ENCODE data around the gene KLK10.

KLK10 gene

DNA sequence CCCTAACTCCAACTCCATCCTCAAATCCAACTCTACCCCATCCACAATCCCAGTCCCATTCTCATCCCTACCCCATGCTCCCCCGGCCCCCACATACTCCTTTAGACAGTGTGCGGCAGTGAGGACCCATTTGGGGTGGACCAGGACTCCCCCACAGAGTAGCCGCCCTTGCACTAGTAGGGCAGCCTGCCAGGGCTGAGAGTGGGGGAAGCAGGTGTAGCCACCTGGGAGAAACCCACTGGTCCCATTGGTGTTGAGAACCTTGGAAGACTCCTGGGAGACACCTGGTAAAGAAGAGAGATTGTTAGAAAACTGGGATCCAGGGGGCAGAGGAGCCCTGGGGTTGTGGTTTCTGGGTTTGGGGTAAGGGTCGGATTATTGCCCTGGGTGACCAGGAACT, 40.8 kb upstream of the KLK10 start:
- no peaks in the 10 kb centered on the region for H3K27me3 ChIP-seq (ENCODE audit: insufficient read depth, low read length, poor library complexity)
- H3K36me3 ChIP-seq (ENCODE audit: insufficient read depth, low read length) = no peaks in the 10 kb centered on the region
- no peaks in the 10 kb centered on the region for H4K20me1 ChIP-seq (ENCODE audit: insufficient read depth, low read length)
- TF ChIP-seq EZH2 (IDR thresholded peaks at IDR 0.05; ENCODE audit: borderline replicate concordance, low read depth, low read length, severe bottlenecking) = no peak
- TF ChIP-seq, protein P1, sequence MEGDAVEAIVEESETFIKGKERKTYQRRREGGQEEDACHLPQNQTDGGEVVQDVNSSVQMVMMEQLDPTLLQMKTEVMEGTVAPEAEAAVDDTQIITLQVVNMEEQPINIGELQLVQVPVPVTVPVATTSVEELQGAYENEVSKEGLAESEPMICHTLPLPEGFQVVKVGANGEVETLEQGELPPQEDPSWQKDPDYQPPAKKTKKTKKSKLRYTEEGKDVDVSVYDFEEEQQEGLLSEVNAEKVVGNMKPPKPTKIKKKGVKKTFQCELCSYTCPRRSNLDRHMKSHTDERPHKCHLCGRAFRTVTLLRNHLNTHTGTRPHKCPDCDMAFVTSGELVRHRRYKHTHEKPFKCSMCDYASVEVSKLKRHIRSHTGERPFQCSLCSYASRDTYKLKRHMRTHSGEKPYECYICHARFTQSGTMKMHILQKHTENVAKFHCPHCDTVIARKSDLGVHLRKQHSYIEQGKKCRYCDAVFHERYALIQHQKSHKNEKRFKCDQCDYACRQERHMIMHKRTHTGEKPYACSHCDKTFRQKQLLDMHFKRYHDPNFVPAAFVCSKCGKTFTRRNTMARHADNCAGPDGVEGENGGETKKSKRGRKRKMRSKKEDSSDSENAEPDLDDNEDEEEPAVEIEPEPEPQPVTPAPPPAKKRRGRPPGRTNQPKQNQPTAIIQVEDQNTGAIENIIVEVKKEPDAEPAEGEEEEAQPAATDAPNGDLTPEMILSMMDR (IDR thresholded peaks at IDR 0.05; ENCODE audit: borderline replicate concordance, extremely low read depth, low read length, poor library complexity, severe bottlenecking) = no peak
- H3K9me3 ChIP-seq (ENCODE audit: insufficient read depth, low read length, severe bottlenecking) = no peaks in the 10 kb centered on the region
- H3K79me2 ChIP-seq (ENCODE audit: insufficient read depth, low read length) = no peaks in the 10 kb centered on the region
- H3K27ac ChIP-seq (ENCODE audit: low read length) = no peak overlapping the region
- no peak overlapping the region for H3K4me3 ChIP-seq (ENCODE audit: low read depth in 1 of 2, low read length in 2 of 2)
- no peak overlapping the region for H3K4me2 ChIP-seq (ENCODE audit: insufficient read depth, low read length)
- DNase-seq = no peak
- H3K9ac ChIP-seq (ENCODE audit: low read depth, low read length) = no peak overlapping the region
- no peaks in the 10 kb centered on the region for H3K4me1 ChIP-seq (ENCODE audit: insufficient read depth, low read length)
- no peak for ATAC-seq (ENCODE audit: insufficient read depth, low read depth)
- H2AFZ ChIP-seq (ENCODE audit: low read depth, low read length) = no peak overlapping the region

DNA sequence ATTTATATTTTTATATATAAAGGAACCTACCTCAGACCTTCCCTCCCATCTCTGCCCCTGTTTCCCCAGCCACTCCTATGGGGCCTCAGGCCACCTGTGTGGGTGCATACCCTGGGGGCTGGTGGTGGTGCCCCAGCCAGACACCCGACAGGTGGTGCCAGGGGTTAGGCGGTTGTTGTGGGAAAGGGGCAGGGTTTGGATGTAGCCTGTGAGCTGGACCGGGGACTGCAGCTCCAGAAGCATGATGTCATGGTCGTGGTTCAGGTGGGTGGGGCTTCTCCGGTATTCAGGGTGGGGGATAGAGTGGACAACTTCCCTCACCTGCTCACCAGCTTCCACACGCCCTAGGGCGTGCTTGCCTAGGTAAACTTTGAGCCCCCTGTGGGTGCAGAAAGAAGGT, 40.2 kb upstream of the KLK10 start:
- H3K9ac ChIP-seq (ENCODE audit: low read depth, low read length) = no peak overlapping the region
- H2AFZ ChIP-seq (ENCODE audit: low read depth, low read length) = no peak overlapping the region
- no peak overlapping the region for H3K4me3 ChIP-seq (ENCODE audit: low read depth in 1 of 2, low read length in 2 of 2)
- no peaks in the 10 kb centered on the region for H3K4me1 ChIP-seq (ENCODE audit: insufficient read depth, low read length)
- H4K20me1 ChIP-seq (ENCODE audit: insufficient read depth, low read length) = no peaks in the 10 kb centered on the region
- H3K36me3 ChIP-seq (ENCODE audit: insufficient read depth, low read length) = no peaks in the 10 kb centered on the region
- H3K79me2 ChIP-seq (ENCODE audit: insufficient read depth, low read length) = no peaks in the 10 kb centered on the region
- TF ChIP-seq EZH2 (IDR thresholded peaks at IDR 0.05; ENCODE audit: borderline replicate concordance, low read depth, low read length, severe bottlenecking) = no peak
- TF ChIP-seq, protein P1 (IDR thresholded peaks at IDR 0.05; ENCODE audit: borderline replicate concordance, extremely low read depth, low read length, poor library complexity, severe bottlenecking) = no peak
- H3K27me3 ChIP-seq (ENCODE audit: insufficient read depth, low read length, poor library complexity) = no peaks in the 10 kb centered on the region
- H3K4me2 ChIP-seq (ENCODE audit: insufficient read depth, low read length) = no peak overlapping the region
- H3K27ac ChIP-seq (ENCODE audit: low read length) = no peak overlapping the region
- no peaks in the 10 kb centered on the region for H3K9me3 ChIP-seq (ENCODE audit: insufficient read depth, low read length, severe bottlenecking)
- ATAC-seq (ENCODE audit: insufficient read depth, low read depth) (no peak), DNase-seq (no peak)

DNA sequence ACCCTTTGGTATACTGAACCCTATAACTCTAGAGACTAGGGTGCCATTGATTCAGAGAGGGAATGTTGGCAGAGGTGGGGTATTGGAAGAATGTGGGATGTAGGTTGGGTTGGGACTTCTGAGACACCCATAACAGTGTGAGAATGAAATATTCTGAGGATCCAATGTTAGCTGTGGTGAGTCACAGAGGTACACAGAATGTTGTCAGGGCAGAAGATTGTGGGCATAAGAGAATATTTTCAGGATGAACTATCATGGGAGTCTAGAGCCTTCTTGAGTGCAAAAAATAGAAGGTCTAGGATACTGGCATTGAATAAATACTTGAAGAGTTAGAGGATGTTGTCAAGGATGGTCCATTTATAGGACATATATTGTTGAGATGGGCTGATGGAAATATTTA, 36.4 kb upstream of the KLK10 start:
- Histone ChIP-seq H3K36me3 (ENCODE audit: insufficient read depth, low read length) (no peaks in the 10 kb centered on the region), H3K79me2 (ENCODE audit: insufficient read depth, low read length) (no peaks in the 10 kb centered on the region), H3K9ac (ENCODE audit: low read depth, low read length) (no peak overlapping the region), H4K20me1 (ENCODE audit: insufficient read depth, low read length) (no peaks in the 10 kb centered on the region), H3K4me3 (ENCODE audit: low read depth in 1 of 2, low read length in 2 of 2) (no peak overlapping the region), H3K27ac (ENCODE audit: low read length) (no peak overlapping the region), H3K4me2 (ENCODE audit: insufficient read depth, low read length) (no peak overlapping the region), H3K4me1 (ENCODE audit: insufficient read depth, low read length) (no peaks in the 10 kb centered on the region), H3K27me3 (ENCODE audit: insufficient read depth, low read length, poor library complexity) (no peaks in the 10 kb centered on the region), H2AFZ (ENCODE audit: low read depth, low read length) (no peak overlapping the region), H3K9me3 (ENCODE audit: insufficient read depth, low read length, severe bottlenecking) (no peaks in the 10 kb centered on the region)
- no peak for TF ChIP-seq EZH2 (IDR thresholded peaks at IDR 0.05; ENCODE audit: borderline replicate concordance, low read depth, low read length, severe bottlenecking)
- TF ChIP-seq, protein P1 (IDR thresholded peaks at IDR 0.05; ENCODE audit: borderline replicate concordance, extremely low read depth, low read length, poor library complexity, severe bottlenecking) = no peak
- ATAC-seq (ENCODE audit: insufficient read depth, low read depth) = no peak
- DNase-seq = no peak

DNA sequence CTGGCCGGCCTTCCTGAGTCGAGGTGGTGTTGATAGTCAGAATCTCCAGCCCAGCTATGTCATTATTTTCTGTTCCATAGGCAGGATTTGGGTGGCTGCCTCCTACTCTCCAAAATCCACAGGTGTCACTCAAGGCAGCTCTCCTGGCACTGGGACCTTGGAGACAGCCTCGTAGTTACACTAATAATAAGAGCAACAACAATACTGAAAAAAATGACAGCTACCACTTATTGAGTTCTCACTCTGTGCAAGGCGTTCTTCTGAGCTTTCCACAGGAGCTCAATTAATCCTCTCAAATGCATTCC, 27.5 kb upstream of the KLK10 start:
- no peak overlapping the region for H3K4me2 ChIP-seq (ENCODE audit: insufficient read depth, low read length)
- H3K27ac ChIP-seq (ENCODE audit: low read length) = no peak overlapping the region
- H4K20me1 ChIP-seq (ENCODE audit: insufficient read depth, low read length) = no peaks in the 10 kb centered on the region
- H3K9me3 ChIP-seq (ENCODE audit: insufficient read depth, low read length, severe bottlenecking) = no peaks in the 10 kb centered on the region
- TF ChIP-seq, protein P1 (IDR thresholded peaks at IDR 0.05; ENCODE audit: borderline replicate concordance, extremely low read depth, low read length, poor library complexity, severe bottlenecking) = no peak
- TF ChIP-seq EZH2 (IDR thresholded peaks at IDR 0.05; ENCODE audit: borderline replicate concordance, low read depth, low read length, severe bottlenecking) = no peak
- no peaks in the 10 kb centered on the region for H3K4me1 ChIP-seq (ENCODE audit: insufficient read depth, low read length)
- H3K27me3 ChIP-seq (ENCODE audit: insufficient read depth, low read length, poor library complexity) = no peaks in the 10 kb centered on the region
- DNase-seq (no peak), ATAC-seq (ENCODE audit: insufficient read depth, low read depth) (no peak)
- no peak overlapping the region for H3K4me3 ChIP-seq (ENCODE audit: low read depth in 1 of 2, low read length in 2 of 2)
- H3K79me2 ChIP-seq (ENCODE audit: insufficient read depth, low read length) = no peaks in the 10 kb centered on the region
- H3K36me3 ChIP-seq (ENCODE audit: insufficient read depth, low read length) = no peaks in the 10 kb centered on the region
- H3K9ac ChIP-seq (ENCODE audit: low read depth, low read length) = no peak overlapping the region
- H2AFZ ChIP-seq (ENCODE audit: low read depth, low read length) = no peak overlapping the region
